OCI-LY1 (cell line): ENCODE results near the gene MRPS10.

Source experiments
- EZH2 ChIP-seq: fragments of 200-600 bp; sonication (generic), shearing (Covaris generic); IDR thresholded peaks from 2 replicates; pipeline ENCODE4 v1.8.0; 2017; ENCODE audit warnings: borderline replicate concordance, mixed run types, mild to moderate bottlenecking, antibody characterized with exemption, low read length, moderate library complexity, mixed read lengths
- TF ChIP-seq, protein P1 (sequence below): fragments of 200-600 bp; sonication (generic), shearing (Covaris generic); IDR thresholded peaks from 2 replicates; pipeline ENCODE4 v1.5.1; 2017; ENCODE audit warnings: mild to moderate bottlenecking, antibody characterized with exemption, low read length, moderate library complexity, mixed read lengths

DNA sequence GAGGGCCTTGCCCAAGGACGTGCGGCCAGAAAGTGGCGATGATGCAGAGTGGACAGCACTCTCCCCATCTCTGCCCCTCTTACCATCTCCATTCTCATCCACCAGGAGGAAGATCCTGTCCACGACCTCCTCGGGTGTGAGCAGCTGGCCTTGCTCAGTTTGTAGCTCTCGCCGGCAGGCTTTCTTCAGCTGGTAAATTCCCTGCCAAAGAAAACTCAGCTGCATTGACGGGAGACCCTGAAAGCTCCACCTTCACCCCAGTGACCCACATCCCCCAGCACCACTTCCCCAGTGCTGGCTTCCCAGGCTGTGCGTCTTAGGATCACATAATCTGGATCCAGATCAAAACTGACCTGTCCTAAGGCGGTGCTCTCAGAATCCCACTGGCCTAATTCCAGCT lies 32.1 kb downstream of the MRPS10 start:
- TF ChIP-seq EZH2: no peak
- TF ChIP-seq, protein P1, sequence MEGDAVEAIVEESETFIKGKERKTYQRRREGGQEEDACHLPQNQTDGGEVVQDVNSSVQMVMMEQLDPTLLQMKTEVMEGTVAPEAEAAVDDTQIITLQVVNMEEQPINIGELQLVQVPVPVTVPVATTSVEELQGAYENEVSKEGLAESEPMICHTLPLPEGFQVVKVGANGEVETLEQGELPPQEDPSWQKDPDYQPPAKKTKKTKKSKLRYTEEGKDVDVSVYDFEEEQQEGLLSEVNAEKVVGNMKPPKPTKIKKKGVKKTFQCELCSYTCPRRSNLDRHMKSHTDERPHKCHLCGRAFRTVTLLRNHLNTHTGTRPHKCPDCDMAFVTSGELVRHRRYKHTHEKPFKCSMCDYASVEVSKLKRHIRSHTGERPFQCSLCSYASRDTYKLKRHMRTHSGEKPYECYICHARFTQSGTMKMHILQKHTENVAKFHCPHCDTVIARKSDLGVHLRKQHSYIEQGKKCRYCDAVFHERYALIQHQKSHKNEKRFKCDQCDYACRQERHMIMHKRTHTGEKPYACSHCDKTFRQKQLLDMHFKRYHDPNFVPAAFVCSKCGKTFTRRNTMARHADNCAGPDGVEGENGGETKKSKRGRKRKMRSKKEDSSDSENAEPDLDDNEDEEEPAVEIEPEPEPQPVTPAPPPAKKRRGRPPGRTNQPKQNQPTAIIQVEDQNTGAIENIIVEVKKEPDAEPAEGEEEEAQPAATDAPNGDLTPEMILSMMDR: no peak
